ENCODE results near the gene EIF2A. TPM values are rescaled to one million over a fixed set of nuclear protein-coding genes. Genes with fewer than 3 reads are reported as not detected.
A peak's percentile ranks its signal among the peaks of the same experiment; 100 is the strongest.

Gene EIF2A
- total and polyA plus RNA-seq, 9 of the 15 experiments (the other 6 are each of a cell fraction or from before 2014, with no cell fraction given): 106 to 192 (median 168) TPM

DNA sequence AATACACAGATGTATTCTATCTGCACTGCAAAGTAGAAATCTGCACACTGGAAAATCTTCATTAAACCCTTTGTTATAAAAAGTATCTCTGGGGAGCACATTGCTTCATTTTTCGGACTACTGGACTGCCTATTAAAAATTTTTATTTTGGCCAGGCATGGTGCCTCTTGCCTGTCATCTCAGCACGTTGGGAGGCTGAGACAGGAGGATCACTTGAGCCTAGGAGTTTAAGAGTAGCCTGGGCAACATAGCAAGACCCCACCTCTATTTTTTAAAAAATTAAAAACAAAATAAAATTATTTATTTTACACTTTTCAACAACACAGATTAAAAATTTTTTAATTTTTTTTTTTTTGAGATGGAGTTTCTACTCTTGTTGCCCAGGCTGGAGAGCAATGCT is 6.3 kb upstream of the EIF2A start:
- no peaks in the 10 kb centered on the region for H3K9me1 ChIP-seq (ENCODE audit: control insufficient read depth, insufficient read depth, low read length)
- CTCF ChIA-PET (ENCODE audit: low intra/inter-chr PET ratio): no interaction called here
- no TSS peak for BruUV-seq (replicated peaks)

More for the DNA sequence above, 6.3 kb upstream of the EIF2A start:
- 69% methylated on average over 2 of the region's 2 CpGs for WGBS (ENCODE audit: insufficient coverage, low coverage, missing lambda C conversion rate)
- POLR2A ChIA-PET: no interaction called here
- Histone ChIP-seq H3K27ac (ENCODE audit: extremely low read depth, low read depth, low read length) (no peak overlapping the region), H3K4me2 (ENCODE audit: insufficient read depth, low read length) (no peak overlapping the region), H3K9me3 (replicated peaks; ENCODE audit: control insufficient read depth, insufficient read depth, low read depth, low read length) (no peaks in the 10 kb centered on the region), H3K27me3 (ENCODE audit: control insufficient read depth in 2 of 2, insufficient read depth in 2 of 2, low read length in 2 of 2) (no peaks in the 10 kb centered on the region), H3K79me2 (ENCODE audit: control insufficient read depth, insufficient read depth, low read length) (peaks cover 25% of the 10 kb centered on the region), H2AFZ (ENCODE audit: low read depth, low read length) (no peak overlapping the region), H4K20me1 (replicated peaks; ENCODE audit: control insufficient read depth, insufficient read depth, low read length) (0 out of 2 replicates have a peak, but pooled peaks cover 1% of the 10 kb centered on the region), H3K36me3 (ENCODE audit: control insufficient read depth, insufficient read depth, low read length) (peaks cover 40% of the 10 kb centered on the region), H3K9ac (ENCODE audit: insufficient read depth in 1 of 2, low read depth in 2 of 2, low read length in 2 of 2) (no peak overlapping the region), H3K4me1 (replicated peaks in 1 of 2; ENCODE audit: control insufficient read depth in 2 of 2, insufficient read depth in 2 of 2, low read length in 2 of 2) (no peaks in the 10 kb centered on the region; a peak in 1 of 5 replicates), H3K4me3 (no peak overlapping the region)
- TF ChIP-seq KDM5B (IDR thresholded peaks at IDR 0.05; ENCODE audit: insufficient replicate concordance, low read depth, low read length) (no peak), ZC3H11A (IDR thresholded peaks at IDR 0.05; ENCODE audit: low read depth, low read length) (no peak), ZNF121 (CRISPR knock-in tag; conservative IDR thresholded peaks at IDR 0.05) (peak; percentile 62), FIP1L1 (IDR thresholded peaks at IDR 0.05; ENCODE audit: low read depth, low read length, poor library complexity, severe bottlenecking) (no peak), ZBTB11 (CRISPR knock-in tag; IDR thresholded peaks at IDR 0.05) (no peak), POLR2AphosphoS2 (IDR thresholded peaks at IDR 0.05; ENCODE audit: low read length) (0 out of 2 replicates have a peak, but pooled peaks have one; percentile 24), RBM25 (IDR thresholded peaks at IDR 0.05; ENCODE audit: low read depth, low read length, severe bottlenecking) (peak; percentile 43)
- in situ Hi-C loops (cut with MboI): loop anchor here (25.0 kb wide), 1 partner anchor 322 kb away; no protein-coding TSS in a partner anchor
- FAIRE-seq: no peak
- intact Hi-C loops (cut with micrococcal nuclease): no loop called here
- no peak for DNase-seq (ENCODE audit: extremely low read depth in 1 of 4, low spot score in 3 of 4)
- ATAC-seq: no peak
